ENCODE measurements around the gene DUOXA2.

DUOXA2 gene

DNA sequence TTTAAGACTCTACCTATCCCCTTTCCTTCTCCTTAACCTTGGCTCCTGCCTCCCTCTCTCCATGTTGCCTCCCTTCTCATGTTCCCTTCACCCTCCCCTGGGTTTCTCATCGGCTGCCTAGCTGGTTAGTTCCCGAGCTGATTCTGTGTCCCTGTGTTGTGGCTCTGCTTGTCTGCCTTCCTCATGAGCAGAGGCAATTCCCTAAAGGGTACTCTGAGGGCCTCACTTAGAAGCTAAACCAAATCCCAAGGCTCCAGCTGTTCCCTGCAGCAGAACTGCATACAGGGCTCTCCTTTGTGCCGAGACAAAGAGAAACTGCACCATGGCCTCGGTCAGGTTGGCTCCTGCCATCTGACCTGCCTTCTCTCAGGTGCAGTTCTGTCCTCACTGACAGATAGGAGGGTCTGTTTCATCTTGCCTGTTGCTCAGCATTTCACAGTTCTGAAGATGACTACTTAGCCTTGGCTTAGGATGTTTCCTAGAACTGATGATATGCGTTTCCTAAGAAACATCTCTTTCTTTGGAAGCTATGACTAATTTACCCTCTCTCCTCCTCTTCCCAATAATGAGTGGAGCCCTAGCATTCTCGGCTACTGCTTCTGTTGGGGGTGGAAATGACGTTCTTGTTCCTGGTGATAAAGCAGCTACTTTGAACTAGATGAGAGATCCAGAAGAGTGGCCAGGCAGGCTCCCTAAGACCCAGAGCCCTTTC, 42.8 kb downstream of the DUOXA2 start:
- no peak for DNase-seq (ENCODE audit: low read depth in 1 of 2, low spot score in 1 of 2)

- DNase-seq (ENCODE audit: low read depth in 1 of 2, low spot score in 1 of 2) = no peak
These were observed 43.8 kb downstream of the DUOXA2 start for GRCh38 chr15:45157974-45158373.

GRCh38 chr15:45161666-45162065, 47.5 kb downstream of the DUOXA2 start:
- no peak for DNase-seq (ENCODE audit: low read depth in 1 of 2, low spot score in 1 of 2)

- peak; percentile 27 to 33 for DNase-seq (ENCODE audit: low read depth in 1 of 2, low spot score in 1 of 2)
These were observed 48.8 kb downstream of the DUOXA2 start for GRCh38 chr15:45162771-45163507.

- no peak for DNase-seq (ENCODE audit: low read depth in 1 of 2, low spot score in 1 of 2)
These were observed 49.4 kb downstream of the DUOXA2 start for GRCh38 chr15:45163508-45163856.

DNA sequence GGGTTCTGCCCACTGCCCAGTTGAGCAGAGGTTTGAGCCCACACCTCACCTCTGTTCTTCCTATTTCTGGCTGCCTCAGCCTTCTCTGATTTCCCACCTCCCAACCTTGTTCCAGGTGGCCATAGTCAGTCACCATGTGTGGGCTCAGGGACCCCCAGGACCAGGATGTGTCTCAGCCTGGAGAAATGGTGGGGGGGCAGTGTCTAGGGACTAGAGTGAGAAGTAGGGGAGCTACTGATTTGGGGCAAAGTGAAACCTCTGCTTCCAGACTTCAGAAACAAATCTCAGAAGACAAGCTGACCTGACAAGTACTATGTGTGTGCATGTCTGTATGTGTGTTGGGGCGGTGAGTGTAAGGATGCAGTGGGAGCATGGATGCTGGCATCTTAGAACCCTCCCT, 50.8 kb downstream of the DUOXA2 start:
- DNase-seq (ENCODE audit: low read depth in 1 of 2, low spot score in 1 of 2) = no peak

DNA sequence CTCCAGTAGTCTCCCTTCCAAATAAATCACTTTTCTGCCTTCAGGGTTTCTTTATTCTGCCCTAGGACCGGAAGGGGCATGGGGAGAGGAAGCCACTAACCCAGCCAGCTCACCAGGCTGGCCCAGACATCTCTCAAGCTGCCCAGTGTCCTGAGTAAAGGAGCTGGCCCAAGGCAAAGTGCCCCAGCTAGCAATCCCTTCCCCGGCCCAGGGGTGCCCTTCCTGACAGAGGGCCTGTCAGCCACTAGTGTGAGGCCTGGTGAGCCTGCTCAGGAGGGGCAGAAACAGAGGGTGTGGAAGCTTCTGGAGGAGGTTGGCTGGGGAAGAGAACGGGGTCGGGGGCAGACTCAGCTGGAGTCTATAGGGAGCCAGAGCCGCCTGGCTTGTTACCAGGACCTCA, 51.4 kb downstream of the DUOXA2 start:
- DNase-seq (ENCODE audit: low read depth in 1 of 2, low spot score in 1 of 2) = no peak

DNA sequence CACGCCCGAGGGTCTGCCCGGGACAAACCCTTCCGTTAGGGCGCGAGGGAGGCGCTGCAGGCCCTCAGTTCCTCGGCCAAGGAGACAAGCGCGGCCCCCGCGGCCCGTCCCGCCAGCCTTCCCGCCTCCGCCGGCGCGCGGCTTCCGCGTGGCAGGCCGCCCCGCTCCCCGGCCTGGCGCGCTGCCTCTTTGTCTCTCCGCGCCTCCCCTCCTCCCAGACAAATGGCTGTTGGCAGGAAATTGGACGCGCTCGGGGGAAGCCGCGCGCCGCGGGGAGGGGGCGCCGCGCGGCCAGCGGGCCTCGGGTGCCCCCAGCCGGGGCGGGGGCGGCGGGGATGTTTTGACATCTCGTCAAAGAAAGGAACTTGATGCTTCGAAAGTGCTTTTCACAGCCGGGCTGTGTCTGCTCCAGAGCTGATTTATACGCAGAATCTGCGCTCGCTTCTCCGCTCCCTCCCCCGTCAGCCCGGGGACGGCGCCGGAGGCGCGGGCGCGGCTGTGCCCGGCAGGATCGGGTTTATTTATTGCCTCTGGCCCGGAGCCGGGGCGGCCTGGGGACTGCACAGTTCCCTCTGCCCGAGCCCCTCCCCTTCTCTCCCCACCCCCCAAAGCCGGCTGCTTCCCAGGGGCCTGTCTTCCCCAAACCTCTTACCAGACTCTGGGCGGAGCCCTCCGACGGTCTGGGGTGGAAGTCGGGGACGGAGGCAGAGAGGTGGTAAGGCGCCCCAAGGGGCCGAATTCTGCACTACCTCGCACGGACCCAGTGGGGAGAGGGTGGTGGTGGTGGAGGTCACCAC, 52.9 kb downstream of the DUOXA2 start:
- peak; percentile 66 to 72 for DNase-seq (ENCODE audit: low read depth in 1 of 2, low spot score in 1 of 2)

- DNase-seq (ENCODE audit: low read depth in 1 of 2, low spot score in 1 of 2) = no peak
These were observed 53.6 kb downstream of the DUOXA2 start for GRCh38 chr15:45167631-45168205.

All from stimulated activated CD4-positive, alpha-beta T cell treated with anti-CD3 and anti-CD28 coated beads, Interleukin-15, amount 100 ng/mL, for 1 hour (primary cell).